ENCODE measurements around the gene MEGF6.

MEGF6 gene

DNA sequence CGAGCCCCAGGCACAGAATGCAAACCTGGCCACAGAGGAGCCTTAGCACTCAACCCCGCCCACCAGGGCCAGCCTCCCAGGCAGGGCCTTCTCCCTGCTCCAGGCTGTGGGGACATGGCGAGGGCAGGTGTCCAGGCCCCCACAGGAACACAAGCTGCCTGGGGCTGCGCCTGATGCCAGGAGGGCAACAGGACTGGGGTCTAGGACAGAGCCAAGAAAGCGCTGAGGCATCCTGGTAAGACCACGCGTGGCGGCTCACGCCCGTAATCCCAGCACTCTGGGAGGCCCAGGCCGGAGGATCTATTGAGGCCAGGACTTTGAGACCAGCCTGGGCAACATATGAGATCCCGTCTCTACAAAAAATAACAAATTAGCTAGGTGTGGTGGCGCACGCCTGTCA lies 59.1 kb downstream of the MEGF6 start:
- DNase-seq, result no peak

DNA sequence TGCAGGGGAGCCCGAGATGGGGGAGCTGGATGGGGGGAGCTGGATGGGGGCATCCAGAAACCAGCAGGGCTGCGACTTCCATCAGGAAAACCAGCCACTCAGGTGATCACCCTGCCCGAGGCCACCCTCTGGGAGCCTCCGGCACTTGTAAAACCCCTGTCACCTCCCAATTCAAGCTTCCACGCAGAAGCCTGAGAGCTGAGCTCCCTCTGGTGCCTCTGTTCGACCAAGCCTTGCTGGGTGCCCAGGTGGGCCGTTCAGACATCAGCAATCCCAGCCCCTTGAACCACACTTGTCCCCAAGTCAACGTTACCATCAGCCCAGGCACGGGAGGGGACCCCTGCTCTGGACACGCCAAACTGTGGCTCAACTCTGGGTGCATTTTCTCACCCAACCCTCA lies 59.6 kb downstream of the MEGF6 start:
- DNase-seq, result no peak

DNA sequence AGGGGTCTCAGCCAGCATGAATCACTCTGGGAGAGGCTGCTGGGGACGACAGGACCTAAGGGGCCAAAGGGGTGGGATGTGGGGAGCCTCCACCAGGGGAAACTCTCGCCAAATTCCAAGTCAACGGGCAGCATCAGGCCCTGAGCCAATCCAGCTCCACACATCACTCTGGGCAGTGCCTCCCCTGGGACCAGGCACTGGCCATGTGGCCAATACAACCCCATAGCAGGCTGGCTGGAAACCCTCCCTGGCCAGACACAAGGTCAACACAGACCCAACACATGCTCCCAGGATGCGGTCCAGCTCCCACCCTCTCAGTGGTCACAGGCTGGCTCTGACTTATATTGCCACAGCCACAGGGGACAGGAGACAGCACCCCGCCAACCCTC lies 60.0 kb downstream of the MEGF6 start:
- DNase-seq, result no peak

DNA sequence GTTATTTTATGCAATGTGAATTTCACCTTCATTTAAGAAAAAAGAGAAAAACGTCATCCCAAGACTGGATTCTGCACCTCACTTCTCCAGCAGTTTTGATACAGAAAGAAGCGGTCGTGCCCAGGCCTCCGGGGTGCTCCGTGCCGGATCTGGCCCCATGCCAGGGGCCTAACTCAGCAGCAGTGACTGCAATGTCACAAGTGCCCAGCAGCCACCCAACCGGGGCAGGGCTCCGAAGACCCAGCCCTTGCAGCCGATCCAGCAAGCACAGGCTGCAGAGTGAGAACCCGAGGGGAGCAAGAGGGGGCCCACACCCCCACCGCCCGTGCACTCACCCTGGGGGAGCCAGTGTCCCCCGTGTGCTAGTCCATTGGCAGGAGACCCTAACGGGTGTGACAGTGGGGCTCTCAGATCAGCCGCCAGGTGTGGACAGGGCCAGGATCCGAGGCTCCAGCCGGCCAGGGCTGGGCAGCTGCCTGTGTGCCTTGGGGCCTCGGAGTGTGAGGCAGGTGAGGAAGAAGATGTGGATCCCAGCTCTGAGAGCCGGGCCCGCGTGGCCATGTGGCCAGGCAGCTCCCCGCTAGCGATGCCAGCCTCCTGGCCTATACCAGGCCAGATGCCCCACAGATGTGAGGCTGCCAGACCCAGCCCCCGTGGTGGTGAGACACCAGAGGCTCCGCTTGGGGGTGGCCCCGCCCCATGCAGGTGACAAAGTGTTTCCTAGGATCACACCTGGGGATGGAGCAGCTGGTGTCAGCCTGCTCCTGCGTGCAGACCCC lies 60.6 kb downstream of the MEGF6 start:
- no peak for DNase-seq

DNA sequence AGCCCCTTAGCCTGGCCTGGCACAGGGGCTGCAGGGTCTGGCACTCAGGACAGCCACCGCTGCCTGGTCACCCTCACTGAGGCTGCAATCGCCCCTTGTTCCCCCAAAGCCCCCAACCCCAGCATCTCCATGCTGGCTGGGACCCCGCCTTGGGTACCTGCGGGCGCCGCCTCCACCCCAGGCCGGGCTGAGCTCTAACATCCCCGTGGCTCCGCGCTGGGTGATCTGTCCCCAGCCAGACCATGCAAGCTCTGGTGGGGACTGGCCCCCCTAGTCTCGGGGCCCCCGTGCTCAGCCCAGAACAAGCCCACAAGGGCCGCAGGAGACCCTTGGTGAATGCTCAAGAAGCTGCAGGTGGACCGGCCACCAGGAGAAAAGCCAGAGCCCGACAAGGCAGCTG lies 62.4 kb downstream of the MEGF6 start:
- no peak for DNase-seq

DNA sequence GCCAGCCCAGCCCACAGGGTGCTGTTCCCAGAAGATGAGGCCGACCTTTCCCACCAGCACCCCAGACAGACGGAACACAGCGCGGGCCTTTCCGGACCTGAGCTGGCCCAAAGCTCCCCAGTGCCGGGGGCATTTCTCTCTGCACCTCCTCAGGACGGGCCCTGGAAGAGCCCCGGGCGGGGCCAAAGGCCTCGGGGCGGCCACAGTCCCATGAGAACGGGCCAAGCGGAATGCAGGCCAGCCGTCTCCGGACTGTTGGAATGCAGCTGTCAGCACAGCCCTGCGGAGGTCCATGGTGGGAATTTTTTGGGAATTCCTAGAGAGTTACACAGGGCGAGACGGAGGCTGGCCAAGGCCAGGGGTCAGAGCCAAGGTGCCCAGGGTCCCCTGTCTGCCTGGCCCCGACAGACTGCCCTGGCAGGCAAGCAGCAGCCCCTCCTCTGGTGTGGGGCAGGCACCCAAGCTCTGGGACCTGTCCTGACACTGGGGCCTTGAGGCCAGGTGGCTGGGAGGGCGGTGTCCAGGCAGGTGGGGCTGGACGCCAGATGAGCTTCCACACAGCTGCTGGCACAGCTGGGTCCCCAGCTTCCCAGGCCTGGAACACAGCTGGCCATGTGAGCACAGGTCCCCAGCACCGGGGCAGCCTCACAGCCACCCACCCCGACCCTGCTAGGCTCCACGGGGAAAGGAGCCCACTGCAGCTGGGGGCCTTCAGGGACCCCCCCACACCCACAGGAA lies 63.0 kb downstream of the MEGF6 start:
- no peak for DNase-seq

DNA sequence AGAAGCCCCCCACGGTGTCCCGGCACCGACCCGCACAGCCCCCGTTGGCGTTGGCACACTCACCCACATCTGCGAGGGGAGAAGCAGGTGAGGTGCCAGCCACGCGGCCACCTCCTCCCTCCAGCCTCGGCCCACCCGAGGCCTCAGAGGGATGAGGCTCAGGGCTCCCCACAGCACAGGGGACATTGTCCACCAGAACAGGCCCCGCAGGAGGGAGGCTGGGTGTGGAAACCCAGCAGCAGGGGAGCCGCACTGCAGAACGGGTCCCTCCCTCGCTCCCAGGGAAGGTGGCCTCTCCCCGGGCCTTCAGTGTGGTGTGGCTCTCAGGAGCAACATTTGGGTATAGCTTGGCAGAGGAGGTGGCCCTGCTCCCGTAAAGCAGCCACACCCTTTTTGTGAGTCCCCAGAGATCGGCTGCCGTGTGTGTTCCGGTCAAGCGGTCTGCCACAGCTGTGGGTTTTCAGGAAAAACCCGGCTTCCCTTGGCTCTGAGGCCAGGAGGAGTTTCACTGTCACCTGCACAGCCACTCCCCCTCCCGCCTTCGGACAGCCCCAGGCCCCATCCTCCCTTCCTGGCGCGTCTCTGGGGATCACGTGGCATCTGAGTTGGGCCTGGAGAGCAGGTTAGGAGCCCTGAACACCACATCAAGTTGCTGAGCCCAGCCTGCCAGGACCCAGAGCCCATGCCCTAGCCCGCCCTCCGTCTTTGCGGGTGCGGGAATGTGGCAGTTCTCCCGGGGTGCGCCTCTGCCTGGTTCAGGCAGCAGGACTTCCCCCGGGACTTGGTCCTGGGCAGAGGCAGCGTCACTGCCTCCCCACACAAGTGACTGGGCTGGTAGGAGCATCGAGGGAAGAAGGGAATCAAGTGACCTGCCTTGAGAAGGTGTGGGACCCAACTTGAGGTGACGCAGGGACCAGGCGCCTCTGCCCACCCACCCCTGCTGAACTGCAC lies 64.0 kb downstream of the MEGF6 start:
- no peak for DNase-seq

DNA sequence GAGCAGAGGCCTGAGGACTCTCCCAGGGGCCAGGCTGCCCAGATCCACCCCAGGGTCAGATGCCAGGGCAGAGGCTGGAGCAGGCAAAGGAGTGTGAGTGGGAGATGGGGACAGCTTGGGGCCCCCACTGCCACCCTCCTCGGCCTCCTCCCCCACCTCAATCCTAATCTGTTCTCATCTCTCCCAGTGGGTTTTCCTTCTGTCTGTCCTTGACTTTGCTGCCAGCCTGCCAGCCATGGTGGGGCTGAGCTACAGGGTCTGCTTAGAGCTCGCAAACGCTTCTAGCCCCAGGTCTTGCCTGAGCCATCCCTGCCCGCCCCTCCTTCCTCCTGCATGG lies 65.3 kb downstream of the MEGF6 start:
- no peak for DNase-seq

DNA sequence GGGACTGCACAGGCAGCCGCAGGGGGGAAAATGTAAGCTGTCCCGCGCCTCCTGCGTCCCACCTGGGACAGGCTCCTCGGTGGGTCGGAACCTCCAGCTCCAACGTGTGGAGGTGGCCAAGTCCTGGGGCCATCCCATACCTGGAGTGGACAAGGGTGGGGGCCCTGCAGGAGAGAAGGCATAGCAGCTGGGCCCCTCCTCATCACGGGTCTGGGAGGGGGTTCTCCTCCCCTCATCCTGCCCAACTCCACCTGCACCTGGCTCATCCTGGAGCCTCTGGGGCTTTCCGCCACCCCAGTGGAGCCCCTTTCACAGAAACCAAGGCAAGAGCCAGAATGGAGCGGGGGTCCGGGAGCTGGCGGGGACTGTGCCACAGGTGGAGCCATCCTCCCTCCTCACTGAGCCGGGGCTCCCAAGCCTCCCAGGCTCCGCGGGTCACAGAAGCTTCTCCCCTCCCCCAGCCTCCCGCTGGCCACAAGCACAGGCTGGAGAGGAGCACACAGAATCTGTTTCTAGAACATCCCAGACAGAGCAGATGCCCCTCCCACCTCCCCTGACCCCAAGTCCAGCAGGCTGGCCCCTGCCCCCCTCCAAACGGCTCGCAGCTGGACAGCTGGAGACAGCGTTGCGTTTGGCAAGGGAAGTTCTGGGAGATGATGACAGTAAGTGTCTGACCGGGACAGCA lies 65.8 kb downstream of the MEGF6 start:
- DNase-seq, result no peak

DNA sequence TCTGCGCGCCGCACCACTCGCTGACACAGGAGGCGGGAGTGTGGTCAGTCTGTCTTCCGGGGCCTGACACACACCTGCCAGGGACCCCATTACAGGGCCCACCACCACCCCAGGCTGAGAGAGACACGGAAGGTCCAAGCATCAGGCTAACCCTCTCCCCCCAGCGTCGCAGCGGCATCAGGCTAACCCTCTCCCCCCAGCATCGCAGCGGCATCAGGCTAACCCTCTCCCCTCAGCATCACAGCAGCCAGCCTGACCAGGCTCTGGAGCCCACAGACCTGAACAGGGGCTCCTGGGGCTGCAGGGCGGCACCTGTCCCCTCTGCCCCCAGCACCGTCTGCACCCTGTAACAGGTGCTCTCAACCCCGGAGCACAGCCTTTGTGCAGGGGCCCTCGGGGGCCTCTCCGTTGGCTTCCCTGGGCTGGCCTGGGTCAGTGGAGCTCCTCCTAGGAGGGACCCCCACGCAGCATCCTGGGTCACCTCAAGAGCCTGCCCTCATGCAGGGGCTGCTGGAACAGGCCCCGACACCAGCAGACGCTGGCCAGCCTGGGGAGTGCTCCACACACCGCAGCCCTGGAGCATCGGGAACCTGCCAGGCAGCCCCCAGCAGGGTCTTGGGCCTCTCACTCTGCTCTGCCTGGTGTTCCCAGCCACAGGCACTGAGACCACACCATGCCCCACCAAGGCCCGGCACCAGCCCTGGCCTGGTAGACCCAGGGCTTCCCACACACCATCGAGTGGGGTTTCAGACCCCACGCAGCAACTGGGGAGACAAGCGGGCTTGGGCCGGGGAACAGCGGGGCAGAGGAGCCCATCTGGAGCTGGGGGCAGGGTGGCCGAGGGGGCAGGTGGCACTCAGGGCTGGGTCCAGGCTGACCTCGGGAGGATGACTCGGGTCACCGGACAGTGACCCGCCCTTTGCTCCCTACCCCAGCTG lies 67.0 kb downstream of the MEGF6 start:
- DNase-seq, result no peak

DNA sequence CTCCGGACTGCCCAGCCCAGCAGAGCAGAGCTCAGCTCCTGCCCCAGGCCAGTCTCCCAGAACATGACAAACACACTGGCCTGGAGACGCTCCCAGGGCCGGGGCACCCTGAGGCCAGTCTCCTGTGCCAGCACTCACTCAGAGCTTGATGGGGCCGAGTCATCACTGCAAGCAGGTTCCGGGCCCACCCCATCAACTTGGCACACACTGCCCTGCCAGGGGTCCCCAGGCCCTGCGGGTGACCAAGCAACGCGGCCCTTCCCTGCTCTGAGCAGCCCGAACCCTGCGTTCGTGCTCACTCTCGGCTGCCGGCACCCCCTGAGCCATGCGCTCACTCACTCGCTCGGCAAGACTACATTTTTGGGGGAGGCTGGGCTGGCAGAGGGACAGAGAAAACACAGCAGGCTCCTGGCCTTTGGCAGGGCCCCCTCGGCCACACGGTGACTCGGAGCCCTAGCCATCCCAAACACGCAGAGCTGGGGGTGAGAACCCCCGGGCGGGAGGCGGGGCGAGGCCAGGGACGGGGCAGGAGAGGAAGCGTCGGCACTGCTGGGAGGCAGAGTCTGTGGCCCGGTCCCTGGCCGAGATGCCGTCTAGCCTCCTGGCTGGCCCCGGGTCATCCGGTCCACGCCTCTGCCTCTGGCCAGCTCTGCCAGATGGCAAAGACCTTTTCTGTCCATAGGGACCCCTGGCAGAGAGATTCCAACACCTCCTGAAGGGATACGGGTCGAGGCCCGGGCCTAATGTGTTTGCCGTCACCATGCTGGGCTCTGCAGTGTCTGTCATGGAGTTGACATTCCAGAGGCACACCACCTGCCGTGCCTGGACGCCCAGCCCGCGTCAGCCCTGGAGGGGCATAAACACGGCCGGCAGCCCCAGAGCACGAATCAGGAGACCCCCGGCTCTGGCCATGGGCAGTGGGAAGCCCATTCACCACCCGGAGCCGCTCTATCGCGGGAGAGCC lies 68.0 kb downstream of the MEGF6 start:
- no peak for DNase-seq

DNA sequence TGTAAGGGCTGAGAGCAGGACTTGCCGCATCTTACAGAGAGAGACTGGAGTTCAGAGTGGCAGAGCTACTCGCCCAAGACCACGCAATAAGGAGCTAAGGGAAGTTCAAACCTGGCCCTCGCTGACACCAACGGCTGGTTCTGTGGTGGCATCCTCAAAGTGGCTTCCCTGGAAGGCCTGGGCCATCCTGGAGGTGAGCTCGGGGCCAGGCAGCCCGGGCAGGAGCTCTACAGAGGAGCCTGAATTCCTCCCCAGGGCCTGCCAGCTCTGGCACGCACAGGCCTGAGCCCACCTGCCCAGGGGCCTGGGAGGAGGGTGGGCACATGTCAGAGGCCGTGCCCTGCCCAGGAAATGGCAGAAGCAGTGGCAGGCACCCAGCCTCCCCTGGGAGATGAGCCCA lies 68.6 kb downstream of the MEGF6 start:
- no peak for DNase-seq

DNA sequence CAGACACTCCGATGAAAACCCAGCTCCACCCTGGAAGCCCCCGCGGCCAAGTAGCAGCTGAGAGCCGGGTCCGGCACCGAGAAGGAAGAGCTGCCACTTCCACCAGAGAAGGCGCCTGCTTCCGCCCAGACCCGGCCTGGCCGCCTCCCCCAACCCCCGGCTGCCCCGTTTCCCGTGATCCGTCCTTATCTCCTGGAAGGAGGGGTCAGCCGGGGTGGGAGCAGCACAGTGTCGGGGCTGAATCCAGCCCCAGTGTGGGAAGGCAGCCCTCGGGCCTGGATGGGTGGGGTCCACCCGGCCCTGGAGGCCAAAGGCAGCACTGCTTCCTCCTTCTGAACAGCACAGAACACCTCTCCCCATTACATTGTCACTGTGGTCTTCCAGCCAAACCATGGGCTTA lies 69.4 kb downstream of the MEGF6 start:
- no peak for DNase-seq

DNA sequence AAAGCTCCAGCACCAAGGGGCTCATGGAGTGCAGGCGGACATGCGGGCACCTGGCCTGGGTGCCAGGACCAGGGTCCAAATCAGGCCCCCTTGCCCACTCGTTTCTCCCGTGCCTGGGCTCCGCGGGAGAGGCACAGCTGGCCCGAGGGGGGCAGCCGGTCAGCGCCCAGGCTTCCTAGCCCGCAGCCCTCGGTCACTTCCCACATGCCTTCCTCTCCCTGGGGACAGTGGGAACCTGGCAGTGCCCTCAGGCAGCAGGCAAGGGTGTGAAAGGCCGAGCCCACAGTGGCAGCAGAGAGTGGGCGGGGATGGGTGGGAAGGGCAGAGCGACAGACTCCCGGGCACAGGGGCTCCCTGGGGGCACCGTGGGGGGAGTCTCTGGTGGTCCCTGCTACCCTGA lies 69.8 kb downstream of the MEGF6 start:
- no peak for DNase-seq

DNA sequence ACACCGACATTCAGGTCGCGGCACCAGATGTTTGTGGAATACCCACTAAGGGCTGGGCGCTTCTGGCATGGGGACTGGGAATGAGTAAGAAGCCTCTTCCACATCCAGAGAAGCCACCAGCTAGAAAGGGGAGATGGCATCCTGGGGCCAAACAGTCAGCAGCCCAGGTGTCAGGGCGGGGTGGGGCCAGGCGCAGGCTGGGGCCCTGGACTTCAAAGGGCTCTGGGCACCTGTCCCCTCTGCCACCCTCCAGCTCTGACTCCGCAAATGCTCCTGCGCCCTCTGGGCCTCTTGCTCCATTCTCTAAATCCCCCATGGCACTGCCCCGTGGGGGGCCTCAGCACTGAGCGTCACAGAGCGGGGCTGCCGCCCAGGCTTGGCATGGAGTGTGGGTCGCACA lies 70.4 kb downstream of the MEGF6 start:
- DNase-seq, result no peak

DNA sequence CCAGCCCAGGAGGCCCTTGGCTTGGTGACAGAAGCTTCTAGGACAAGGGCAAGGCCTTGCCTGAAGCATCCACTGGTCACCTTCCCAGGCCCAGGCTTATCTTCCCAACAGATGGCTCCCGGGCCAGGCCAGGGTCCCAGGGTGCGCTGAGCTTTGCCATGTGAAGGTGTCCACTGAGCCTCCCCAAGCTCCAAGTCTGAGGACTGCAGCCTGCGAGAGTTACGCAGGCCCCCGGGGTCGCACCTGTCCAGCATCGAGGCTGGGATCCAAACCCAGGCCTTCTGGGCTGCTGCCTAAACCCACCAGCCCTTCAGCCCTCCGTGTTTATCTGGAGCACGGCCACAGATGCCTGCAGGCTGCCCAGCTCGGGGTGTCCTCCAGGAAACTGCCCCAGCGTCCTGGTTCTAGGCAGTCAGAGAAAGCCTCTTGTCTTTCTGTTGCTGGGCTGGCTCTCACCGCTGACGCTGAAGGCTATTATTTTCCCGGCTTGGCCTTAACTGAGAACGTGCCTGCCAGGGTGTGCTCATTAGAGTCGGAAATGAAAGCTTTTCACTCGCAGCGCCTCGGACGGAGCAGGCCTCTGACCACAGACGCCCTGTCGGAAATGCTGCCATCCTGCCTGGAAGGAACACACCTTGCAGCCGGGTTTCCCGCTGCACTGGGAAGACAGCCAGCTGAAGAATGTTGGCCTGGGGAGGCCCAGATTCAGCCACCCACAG lies 71.4 kb downstream of the MEGF6 start:
- no peak for DNase-seq

DNA sequence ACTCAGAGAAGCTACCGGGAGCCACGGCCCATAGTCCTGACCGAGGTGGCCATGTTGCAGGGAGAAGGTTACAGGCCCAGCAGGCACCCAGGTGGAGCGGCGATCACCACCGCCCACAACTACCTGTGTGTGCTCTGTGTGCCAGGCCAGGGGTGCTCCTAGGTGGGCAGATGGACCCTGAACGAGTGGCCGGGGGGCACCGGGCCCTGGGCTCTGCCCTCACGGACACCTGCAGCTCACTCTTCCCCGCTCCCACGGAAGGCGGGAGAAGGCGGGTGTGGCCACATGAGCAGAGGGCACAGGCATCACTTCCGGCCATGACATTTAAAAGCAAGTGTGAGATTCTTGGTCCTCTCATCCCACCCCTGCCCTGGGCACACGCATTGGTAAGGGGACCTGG lies 73.9 kb downstream of the MEGF6 start:
- DNase-seq, result no peak

DNA sequence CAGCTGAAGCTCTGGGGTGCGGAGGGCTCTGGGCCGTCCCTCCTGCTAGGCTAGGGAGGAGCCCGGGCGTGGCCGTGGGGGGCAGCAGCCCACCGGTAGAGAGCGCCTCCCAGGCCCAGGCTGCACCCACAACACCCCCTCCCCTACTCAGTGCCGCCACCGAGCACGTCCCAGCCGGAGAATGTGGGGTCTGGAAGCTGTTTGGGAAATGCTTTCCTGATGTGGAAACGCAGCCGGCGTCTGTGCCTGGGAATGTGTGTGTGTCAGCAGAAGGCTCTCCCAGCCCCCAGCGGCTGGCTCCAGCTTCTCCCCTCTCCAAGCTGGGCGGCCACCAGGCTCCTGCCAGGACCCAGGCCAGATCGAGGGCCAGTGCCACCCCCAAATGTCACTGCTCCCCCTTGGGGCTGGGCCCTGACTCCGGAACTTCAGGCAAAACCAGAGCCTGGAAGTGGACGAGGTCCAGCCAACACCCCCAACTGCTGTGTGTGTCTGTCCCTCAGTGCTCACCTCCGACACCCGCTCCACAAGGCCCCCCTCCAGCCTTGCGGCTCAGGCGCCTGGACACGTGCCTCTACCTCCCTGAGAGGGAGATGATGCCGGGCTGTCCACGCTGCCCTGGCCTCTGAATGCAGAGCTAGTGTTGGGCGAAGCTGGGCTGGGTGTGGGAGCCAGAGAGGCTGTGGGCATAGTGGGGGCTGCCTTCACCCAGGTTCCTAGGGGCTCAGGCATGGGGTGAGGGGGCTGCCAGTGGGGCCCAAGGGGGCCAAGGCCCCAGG lies 74.7 kb downstream of the MEGF6 start:
- no peak for DNase-seq

DNA sequence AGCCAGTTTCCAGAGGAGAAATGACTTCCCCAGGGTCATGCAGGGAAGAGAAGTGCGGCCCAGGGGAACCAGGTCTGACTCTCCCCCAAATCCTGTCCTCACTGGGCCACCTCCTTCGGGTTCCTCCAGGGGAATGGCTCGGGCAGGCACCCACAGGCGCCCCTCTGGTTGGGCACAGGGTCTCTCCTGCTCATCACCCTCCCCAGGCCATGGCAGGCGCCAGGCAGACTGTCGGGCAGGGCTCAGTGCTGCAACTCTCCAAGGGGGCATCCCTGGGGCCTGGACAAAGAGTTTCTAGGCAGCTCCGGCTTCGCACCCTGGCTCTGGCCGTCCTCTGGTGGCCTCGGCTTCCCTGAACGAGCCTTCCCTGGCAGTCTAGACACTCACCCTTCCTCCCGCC lies 75.6 kb downstream of the MEGF6 start:
- no peak for DNase-seq

Data from activated gamma-delta T cell (primary cell).